Activated CD8-positive, alpha-beta memory T cell treated with anti-CD3 and anti-CD28 coated beads for 1 hour (primary cell): ENCODE results near the gene ADORA2A.
"Not testable (repeated sequence)": the region's sequence is repeated elsewhere in the genome, so short reads cannot be mapped to it uniquely, and the experiment has no call there.

Experiments
- DNase-seq, 2 donors: peaks; one replicate each; pipeline ENCODE4 v3.0.0-alpha.2; 2020; ENCODE audit warnings: low read depth in 1 of 2; ENCODE audit errors: extremely low read depth in 1 of 2

ADORA2A gene

GRCh38 chr22:24482575-24482974 is 55.2 kb downstream of the ADORA2A start:
- no peak for DNase-seq

GRCh38 chr22:24482998-24483397 is 55.6 kb downstream of the ADORA2A start:
- DNase-seq: no peak

DNA sequence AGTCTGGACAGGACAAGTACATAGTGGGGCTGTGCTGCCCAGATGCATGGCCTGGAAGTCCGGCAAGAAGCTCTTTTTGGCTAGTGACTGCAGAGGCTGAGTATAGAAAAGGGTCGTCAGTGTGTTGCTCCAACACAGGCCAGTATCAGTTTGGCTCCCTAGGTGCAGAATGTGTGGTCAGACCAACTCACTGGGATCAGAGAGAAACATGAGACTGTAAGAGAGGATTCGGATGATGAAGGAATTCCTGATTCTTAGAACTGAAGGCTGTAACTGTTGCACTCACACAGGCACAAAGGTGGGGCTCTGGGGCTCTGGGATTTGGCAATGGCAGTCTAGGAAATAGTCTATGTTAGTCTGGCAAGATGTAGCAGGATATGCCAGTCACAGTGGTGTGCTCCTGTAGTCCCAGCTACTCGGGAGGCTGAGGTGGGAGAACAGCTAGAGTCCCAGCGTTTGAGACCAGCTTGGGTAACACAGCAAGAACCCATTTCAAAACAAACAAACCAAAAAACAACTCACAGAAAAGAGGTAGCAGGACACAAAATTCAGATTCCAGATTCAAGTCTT is 56.7 kb downstream of the ADORA2A start:
- no peak for DNase-seq

DNA sequence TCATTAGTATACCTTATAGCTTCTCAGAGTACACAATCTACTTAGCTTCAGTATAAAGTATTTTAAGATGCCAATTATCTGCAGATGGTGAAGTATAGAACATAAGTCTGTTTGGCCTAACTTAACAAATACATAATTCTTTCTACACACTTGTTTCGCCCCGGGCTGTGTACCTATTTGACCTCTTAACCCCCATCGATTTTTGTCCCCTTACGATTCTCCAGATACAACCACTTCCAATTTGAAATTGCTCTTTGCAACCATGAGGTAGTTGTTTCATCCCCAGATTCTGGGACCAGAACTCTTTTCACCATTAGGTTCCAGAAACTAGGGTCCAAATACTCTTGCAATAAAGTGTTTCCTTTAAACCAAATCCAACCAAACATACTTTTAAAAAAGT is 57.8 kb downstream of the ADORA2A start:
- no peak for DNase-seq

GRCh38 chr22:24485608-24486007 is 58.2 kb downstream of the ADORA2A start:
- DNase-seq: no peak

DNA sequence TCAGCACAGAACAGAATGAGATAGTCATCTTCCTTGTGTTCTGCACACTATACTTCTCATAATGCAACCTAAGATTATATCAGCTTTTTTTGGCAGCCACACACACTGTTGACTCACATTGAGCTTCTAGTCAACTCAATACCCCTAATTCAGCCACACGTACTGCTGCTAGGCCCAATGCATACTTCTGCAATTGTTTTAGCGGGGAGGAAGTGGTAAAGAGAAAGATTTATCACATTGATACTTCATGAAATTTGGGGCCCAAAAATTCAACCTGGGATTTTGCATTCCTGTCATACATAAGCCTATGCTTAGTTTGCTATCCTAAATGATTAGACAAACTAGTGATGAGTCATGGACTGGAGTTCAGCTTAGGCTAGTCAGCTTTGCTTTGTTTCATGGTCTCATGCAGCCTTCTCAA is 59.1 kb downstream of the ADORA2A start:
- no peak for DNase-seq

GRCh38 chr22:24489011-24489410 is 61.6 kb downstream of the ADORA2A start:
- no peak for DNase-seq

DNA sequence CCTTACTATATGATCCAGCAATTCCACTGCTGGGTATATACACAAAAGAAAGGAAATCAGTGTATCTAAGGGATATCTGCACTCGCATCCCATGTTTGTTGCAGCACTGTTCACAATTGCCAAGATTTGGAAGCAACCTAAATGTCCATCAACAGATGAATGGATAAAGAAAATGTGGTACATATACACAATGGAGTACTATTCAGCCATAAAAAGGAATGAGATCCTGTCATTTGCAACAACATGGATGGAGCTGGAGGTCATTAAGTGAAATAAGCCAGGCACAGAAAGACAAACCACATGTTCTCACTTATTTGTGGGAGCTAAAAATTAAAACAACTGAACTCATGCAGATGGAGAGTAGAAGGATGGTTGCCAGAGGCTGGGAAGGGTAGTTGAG is 62.0 kb downstream of the ADORA2A start:
- not testable (repeated sequence) for DNase-seq
